ENCODE results near the gene RHBDL3. TPM values are rescaled to one million over a fixed set of nuclear protein-coding genes. Genes with fewer than 3 reads are reported as not detected.

Gene RHBDL3
- total RNA-seq, 1 donor from 2014 or later, result 1.2 TPM

- H3K27me3 Mint-ChIP-seq (ENCODE audit: low read depth), result peaks cover 40% of the 10 kb centered on the region
- H3K4me3 Mint-ChIP-seq, result no peak overlapping the region
- H3K9me3 Mint-ChIP-seq, result no peaks in the 10 kb centered on the region
- H3K27ac Mint-ChIP-seq, result no peak overlapping the region
- H3K4me1 Mint-ChIP-seq, result no peaks in the 10 kb centered on the region
- no peak for DNase-seq (ENCODE audit: low spot score in 2 of 2, unreplicated experiment in 2 of 2)
- no peaks in the 10 kb centered on the region for H3K36me3 Mint-ChIP-seq
- no peak for TF ChIP-seq CTCF (IDR thresholded peaks at IDR 0.05; ENCODE audit: unreplicated experiment)
These were observed 20.9 kb downstream of the RHBDL3 start for GRCh38 chr17:32286518-32286900.

DNA sequence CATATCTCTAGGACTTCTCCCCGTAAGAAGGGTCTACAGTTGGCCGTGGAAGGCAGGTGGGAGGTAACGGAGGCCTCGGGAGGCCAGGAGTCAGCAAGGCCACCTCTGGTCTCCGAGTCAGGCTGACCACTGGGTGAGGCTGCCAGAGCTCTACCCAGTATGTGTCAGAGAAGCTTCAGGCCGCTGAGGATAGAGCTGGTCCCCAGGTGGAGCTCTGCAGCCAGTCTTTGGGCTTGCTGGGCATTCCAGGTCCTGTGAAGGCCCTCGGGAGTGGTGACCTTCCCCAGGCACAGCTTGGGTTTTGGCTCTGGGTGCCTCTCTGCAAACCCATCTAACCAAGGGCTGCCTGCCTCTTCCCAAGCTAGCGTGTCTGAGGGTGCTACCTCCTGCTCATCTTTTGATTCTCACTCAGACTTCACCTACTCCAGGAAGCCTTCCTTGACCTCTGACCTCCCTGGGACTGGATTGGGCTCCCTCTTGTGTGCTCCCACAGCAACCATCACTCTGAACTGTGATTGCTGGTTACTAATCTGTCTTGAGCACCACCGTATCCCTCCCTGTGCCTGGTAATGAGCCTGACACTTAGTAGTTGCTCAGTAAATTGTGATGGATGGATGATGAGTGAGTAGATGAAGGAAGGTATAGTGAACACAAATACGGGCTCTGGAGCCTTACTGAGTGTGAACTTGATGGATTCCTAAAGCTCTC, 22.3 kb downstream of the RHBDL3 start:
- H3K27ac Mint-ChIP-seq, result no peak overlapping the region
- H3K9me3 Mint-ChIP-seq, result no peaks in the 10 kb centered on the region
- H3K27me3 Mint-ChIP-seq (ENCODE audit: low read depth), result peaks cover 30% of the 10 kb centered on the region
- no peaks in the 10 kb centered on the region for H3K4me1 Mint-ChIP-seq
- no peak for TF ChIP-seq CTCF (IDR thresholded peaks at IDR 0.05; ENCODE audit: unreplicated experiment)
- H3K36me3 Mint-ChIP-seq, result no peaks in the 10 kb centered on the region
- H3K4me3 Mint-ChIP-seq, result no peak overlapping the region
- no peak for DNase-seq (ENCODE audit: low spot score in 2 of 2, unreplicated experiment in 2 of 2)

- no peak for TF ChIP-seq CTCF (IDR thresholded peaks at IDR 0.05; ENCODE audit: unreplicated experiment)
- no peaks in the 10 kb centered on the region for H3K4me1 Mint-ChIP-seq
- H3K36me3 Mint-ChIP-seq, result no peaks in the 10 kb centered on the region
- H3K27ac Mint-ChIP-seq, result no peak overlapping the region
- no peak overlapping the region for H3K4me3 Mint-ChIP-seq
- peaks cover 26% of the 10 kb centered on the region for H3K27me3 Mint-ChIP-seq (ENCODE audit: low read depth)
- DNase-seq (ENCODE audit: low spot score in 2 of 2, unreplicated experiment in 2 of 2), result no peak
- no peaks in the 10 kb centered on the region for H3K9me3 Mint-ChIP-seq
These were observed 23.0 kb downstream of the RHBDL3 start for GRCh38 chr17:32288615-32289014.

- Mint-ChIP-seq H3K36me3 (no peaks in the 10 kb centered on the region), H3K27ac (no peak overlapping the region), H3K4me3 (no peak overlapping the region), H3K4me1 (no peaks in the 10 kb centered on the region), H3K27me3 (ENCODE audit: low read depth) (peaks cover 18% of the 10 kb centered on the region), H3K9me3 (no peaks in the 10 kb centered on the region)
- DNase-seq (ENCODE audit: low spot score in 2 of 2, unreplicated experiment in 2 of 2), result no peak
- no peak for TF ChIP-seq CTCF (IDR thresholded peaks at IDR 0.05; ENCODE audit: unreplicated experiment)
These were observed 23.9 kb downstream of the RHBDL3 start for GRCh38 chr17:32289471-32290070.

DNA sequence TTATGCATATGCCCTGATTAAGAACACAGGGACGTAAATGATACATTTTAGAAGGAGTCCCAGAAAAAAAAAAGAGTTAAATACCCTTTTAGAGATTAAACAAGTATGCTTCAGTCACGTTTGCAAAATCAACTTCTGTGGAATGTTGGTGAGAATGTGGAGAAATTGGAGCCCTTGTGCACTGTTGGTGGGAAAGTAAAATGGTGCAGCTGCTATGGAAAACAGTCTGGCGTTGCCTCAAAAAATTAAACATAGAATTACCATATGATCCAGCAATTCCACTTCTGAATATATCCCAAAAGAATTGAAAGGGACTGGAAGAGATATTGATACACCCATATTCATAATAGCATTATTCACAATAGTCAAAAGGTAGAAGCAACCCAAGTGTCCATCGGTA, 26.5 kb downstream of the RHBDL3 start:
- TF ChIP-seq CTCF (IDR thresholded peaks at IDR 0.05; ENCODE audit: unreplicated experiment), result no peak
- no peak for DNase-seq (ENCODE audit: low spot score in 2 of 2, unreplicated experiment in 2 of 2)
- Mint-ChIP-seq H3K36me3 (no peaks in the 10 kb centered on the region), H3K27ac (no peak overlapping the region), H3K9me3 (no peaks in the 10 kb centered on the region), H3K4me3 (no peak overlapping the region), H3K27me3 (ENCODE audit: low read depth) (peaks cover 8% of the 10 kb centered on the region), H3K4me1 (no peaks in the 10 kb centered on the region)
